HG03196 (cell line): ENCODE data around the gene CCNF.

Experiments
- ATAC-seq: cut with Tn5 transposase; IDR thresholded peaks from one replicate; pipeline ENCODE4 v1.9.1; 2021; ENCODE audit not compliant: unreplicated experiment

The CCNF gene

GRCh38 chr16:2484898-2485508, 55.8 kb downstream of the CCNF start:
- ATAC-seq, result no peak

GRCh38 chr16:2485811-2486507, 56.7 kb downstream of the CCNF start:
- no peak for ATAC-seq

- peak; percentile 66 for ATAC-seq
These were observed 57.6 kb downstream of the CCNF start for GRCh38 chr16:2486645-2487516.

GRCh38 chr16:2487517-2487842, 58.2 kb downstream of the CCNF start:
- ATAC-seq, result no peak

GRCh38 chr16:2487903-2488531, 58.8 kb downstream of the CCNF start:
- ATAC-seq, result no peak

GRCh38 chr16:2489581-2489980, 60.3 kb downstream of the CCNF start:
- ATAC-seq, result no peak

GRCh38 chr16:2490190-2491105, 61.2 kb downstream of the CCNF start:
- ATAC-seq, result no peak

GRCh38 chr16:2492292-2492691, 63.0 kb downstream of the CCNF start:
- ATAC-seq, result no peak

- no peak for ATAC-seq
These were observed 64.4 kb downstream of the CCNF start for GRCh38 chr16:2493605-2494004.

- ATAC-seq, result no peak
These were observed 65.4 kb downstream of the CCNF start for GRCh38 chr16:2494616-2495015.

- no peak for ATAC-seq
These were observed 65.8 kb downstream of the CCNF start for GRCh38 chr16:2495041-2495440.

GRCh38 chr16:2496223-2497115, 67.2 kb downstream of the CCNF start:
- no peak for ATAC-seq

GRCh38 chr16:2497116-2497630, 67.9 kb downstream of the CCNF start:
- no peak for ATAC-seq

GRCh38 chr16:2497695-2498484, 68.6 kb downstream of the CCNF start:
- ATAC-seq, result no peak

GRCh38 chr16:2498531-2499253, 69.4 kb downstream of the CCNF start:
- ATAC-seq, result no peak

- no peak for ATAC-seq
These were observed 70.2 kb downstream of the CCNF start for GRCh38 chr16:2499454-2499853.

GRCh38 chr16:2499890-2500429, 70.7 kb downstream of the CCNF start:
- no peak for ATAC-seq
